ENCODE data around the gene NAA40.
"Not testable (repeated sequence)": the region's sequence is repeated elsewhere in the genome, so short reads cannot be mapped to it uniquely, and the experiment has no call there.

Gene NAA40

GRCh38 chr11:63940786-63941185 lies 2.0 kb downstream of the NAA40 start:
- peak; percentile 32 to 47 for DNase-seq

GRCh38 chr11:63941901-63942300 lies 3.1 kb downstream of the NAA40 start:
- DNase-seq: no peak

GRCh38 chr11:63942803-63943202 lies 4.0 kb downstream of the NAA40 start:
- DNase-seq: no peak

GRCh38 chr11:63944987-63945386 lies 6.2 kb downstream of the NAA40 start:
- no peak for DNase-seq

- peak; percentile 36 to 67 for DNase-seq
Measured at GRCh38 chr11:63945477-63946163, 6.8 kb downstream of the NAA40 start.

GRCh38 chr11:63951779-63952536 lies 13.2 kb downstream of the NAA40 start:
- DNase-seq: no peak

- no peak for DNase-seq
Measured at GRCh38 chr11:63952570-63952969, 13.8 kb downstream of the NAA40 start.

- DNase-seq: no peak
Measured at GRCh38 chr11:63958008-63958407, 19.2 kb downstream of the NAA40 start.

- DNase-seq: no peak
Measured at GRCh38 chr11:63961608-63962412, 23.0 kb downstream of the NAA40 start.

GRCh38 chr11:63963895-63964294 lies 25.1 kb downstream of the NAA40 start:
- not testable (repeated sequence) for DNase-seq

- no peak for DNase-seq
Measured at GRCh38 chr11:63966444-63966843, 27.6 kb downstream of the NAA40 start.

- no peak for DNase-seq
Measured at GRCh38 chr11:63969461-63969860, 30.7 kb downstream of the NAA40 start.

- peak; percentile 42 to 48 for DNase-seq
Measured at GRCh38 chr11:63970902-63971301, 32.1 kb downstream of the NAA40 start.

GRCh38 chr11:63973912-63974258 lies 35.1 kb downstream of the NAA40 start:
- DNase-seq: not testable (repeated sequence)

GRCh38 chr11:63974259-63975143 lies 35.7 kb downstream of the NAA40 start, which contains the start of gene COX8A:
Gene COX8A, plus strand, starts transcription at chr11:63974620. Its CDS starts 61 bp downstream, at chr11:63974681.
- peak; percentile 100 for DNase-seq

- DNase-seq: no peak
Measured at GRCh38 chr11:63978551-63979239, 39.9 kb downstream of the NAA40 start.

- no peak for DNase-seq
Measured at GRCh38 chr11:63979426-63979825, 40.6 kb downstream of the NAA40 start.

- peak in 1 of 2 donors; percentile 34 for DNase-seq
Measured at GRCh38 chr11:63985812-63986155, 47.0 kb downstream of the NAA40 start.

GRCh38 chr11:63986156-63986931 lies 47.5 kb downstream of the NAA40 start, which contains the start of gene OTUB1:
Gene OTUB1, plus strand, starts transcription at chr11:63986438. Its CDS starts 19 bp downstream, at chr11:63986457.
- peak; percentile 81 to 85 for DNase-seq

GRCh38 chr11:63986932-63987513 lies 48.2 kb downstream of the NAA40 start:
- DNase-seq: no peak

- no peak for DNase-seq
Measured at GRCh38 chr11:63991558-63991957, 52.8 kb downstream of the NAA40 start.

All from inflammatory macrophage treated with lipopolysaccharide for 1 hour (primary cell).